ENCODE measurements around the gene PRKD2.
A peak's percentile ranks its signal among the peaks of the same experiment; 100 is the strongest.
"Not testable (repeated sequence)": the region's sequence is repeated elsewhere in the genome, so short reads cannot be mapped to it uniquely, and the experiment has no call there.

PRKD2 gene

GRCh38 chr19:46724468-46724867 is 7.6 kb upstream of the PRKD2 start:
- DNase-seq (ENCODE audit: low spot score), result no peak

- DNase-seq (ENCODE audit: low spot score), result no peak
Measured at GRCh38 chr19:46723471-46723870, 6.6 kb upstream of the PRKD2 start.

- no peak for DNase-seq (ENCODE audit: low spot score)
Measured at GRCh38 chr19:46723023-46723461, 6.1 kb upstream of the PRKD2 start.

- DNase-seq (ENCODE audit: low spot score), result no peak
Measured at GRCh38 chr19:46722421-46723022, 5.6 kb upstream of the PRKD2 start.

GRCh38 chr19:46722004-46722380 is 5.1 kb upstream of the PRKD2 start:
- no peak for DNase-seq (ENCODE audit: low spot score)

GRCh38 chr19:46721269-46722003 is 4.5 kb upstream of the PRKD2 start:
- no peak for DNase-seq (ENCODE audit: low spot score)

GRCh38 chr19:46720503-46721239 is 3.8 kb upstream of the PRKD2 start:
- no peak for DNase-seq (ENCODE audit: low spot score)

- DNase-seq (ENCODE audit: low spot score), result no peak
Measured at GRCh38 chr19:46719629-46720502, 3.0 kb upstream of the PRKD2 start.

GRCh38 chr19:46718934-46719622 is 2.2 kb upstream of the PRKD2 start:
- no peak for DNase-seq (ENCODE audit: low spot score)

GRCh38 chr19:46718157-46718933 is 1.4 kb upstream of the PRKD2 start:
- DNase-seq (ENCODE audit: low spot score), result no peak

- no peak for DNase-seq (ENCODE audit: low spot score)
Measured at GRCh38 chr19:46717716-46718143, 816 bp upstream of the PRKD2 start.

- DNase-seq (ENCODE audit: low spot score), result no peak
Measured at GRCh38 chr19:46716672-46717033, 261 bp downstream of the PRKD2 start.

- DNase-seq (ENCODE audit: low spot score), result no peak
Measured at GRCh38 chr19:46715975-46716671, 791 bp downstream of the PRKD2 start.

- no peak for DNase-seq (ENCODE audit: low spot score)
Measured at GRCh38 chr19:46715620-46715974, 1.3 kb downstream of the PRKD2 start.

GRCh38 chr19:46714444-46715106 is 2.3 kb downstream of the PRKD2 start:
- DNase-seq (ENCODE audit: low spot score), result no peak

- peak; percentile 81 for DNase-seq (ENCODE audit: low spot score)
Measured at GRCh38 chr19:46713781-46714443, 3.0 kb downstream of the PRKD2 start.

- not testable (repeated sequence) for DNase-seq (ENCODE audit: low spot score)
Measured at GRCh38 chr19:46712768-46713338, 4.1 kb downstream of the PRKD2 start.

GRCh38 chr19:46710687-46711086 is 6.2 kb downstream of the PRKD2 start:
- DNase-seq (ENCODE audit: low spot score), result no peak

All from kidney capillary endothelial cell (primary cell).